22Rv1 (cell line): ENCODE results near the gene NOL8.

Source experiments
- ZFX ChIP-seq: fragments of 450-650 bp; IDR thresholded peaks from 2 replicates; pipeline ENCODE4 v1.6.1; 2017; ENCODE audit warnings: antibody characterized with exemption, borderline replicate concordance
- TF ChIP-seq, protein P1 (sequence below): fragments of 450-650 bp; IDR thresholded peaks from 2 replicates; pipeline ENCODE4 v1.5.1; 2017; ENCODE audit warnings: mild to moderate bottlenecking

- TF ChIP-seq, protein P1, sequence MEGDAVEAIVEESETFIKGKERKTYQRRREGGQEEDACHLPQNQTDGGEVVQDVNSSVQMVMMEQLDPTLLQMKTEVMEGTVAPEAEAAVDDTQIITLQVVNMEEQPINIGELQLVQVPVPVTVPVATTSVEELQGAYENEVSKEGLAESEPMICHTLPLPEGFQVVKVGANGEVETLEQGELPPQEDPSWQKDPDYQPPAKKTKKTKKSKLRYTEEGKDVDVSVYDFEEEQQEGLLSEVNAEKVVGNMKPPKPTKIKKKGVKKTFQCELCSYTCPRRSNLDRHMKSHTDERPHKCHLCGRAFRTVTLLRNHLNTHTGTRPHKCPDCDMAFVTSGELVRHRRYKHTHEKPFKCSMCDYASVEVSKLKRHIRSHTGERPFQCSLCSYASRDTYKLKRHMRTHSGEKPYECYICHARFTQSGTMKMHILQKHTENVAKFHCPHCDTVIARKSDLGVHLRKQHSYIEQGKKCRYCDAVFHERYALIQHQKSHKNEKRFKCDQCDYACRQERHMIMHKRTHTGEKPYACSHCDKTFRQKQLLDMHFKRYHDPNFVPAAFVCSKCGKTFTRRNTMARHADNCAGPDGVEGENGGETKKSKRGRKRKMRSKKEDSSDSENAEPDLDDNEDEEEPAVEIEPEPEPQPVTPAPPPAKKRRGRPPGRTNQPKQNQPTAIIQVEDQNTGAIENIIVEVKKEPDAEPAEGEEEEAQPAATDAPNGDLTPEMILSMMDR = no peak
- TF ChIP-seq ZFX = no peak
These were observed 70.5 kb downstream of the NOL8 start for GRCh38 chr9:92254381-92255337.
